ENCODE data around the gene DDX43. TPM values are rescaled to one million over a fixed set of nuclear protein-coding genes. Genes with fewer than 3 reads are reported as not detected.

The DDX43 gene
- total RNA-seq (2021; ENCODE audit: unreplicated experiment) (not detected), Bru-seq, nascent RNA (percentile 7 among the genes with signal in this experiment), BruChase-seq, experiment 1, labeled RNA remaining after a 6-hour chase (percentile 12 among the genes with signal in this experiment), BruChase-seq, experiment 2, labeled RNA remaining after a 2-hour chase (not detected)
- polyA plus RNA-seq (2012), result not detected in 2 replicates
- long read RNA-seq, result 0 reads

- ATAC-seq, result peak; percentile 52
- no peak for DNase-seq (ENCODE audit: low read depth, low spot score)
- Histone ChIP-seq H3K4me1 (ENCODE audit: control insufficient read depth in 1 of 2, insufficient read depth in 2 of 2, low read length in 2 of 2) (peaks cover 12 to 28% of the 10 kb centered on the region in 2 experiments), H3K9ac (ENCODE audit: low read length) (no peak within 1 kb of the TSS), H4K20me1 (ENCODE audit: insufficient read depth) (no peaks in the 10 kb centered on the region), H3K36me3 (ENCODE audit: control insufficient read depth in 1 of 2, insufficient read depth in 2 of 2, low read length in 2 of 2) (no peaks in the 10 kb centered on the region), H3K79me2 (ENCODE audit: insufficient read depth, low read length) (no peaks in the 10 kb centered on the region), H3K4me2 (ENCODE audit: low read length) (no peak within 1 kb of the TSS), H3K27ac (ENCODE audit: low read depth, low read length) (no peak within 1 kb of the TSS), H3K27me3 (ENCODE audit: insufficient read depth, low read length) (no peaks in the 10 kb centered on the region), H3K4me3 (replicated peaks in 1 of 2; ENCODE audit: low read depth in 1 of 2, low read length in 2 of 2) (no peak within 1 kb of the TSS), H2AFZ (ENCODE audit: low read depth, low read length, poor library complexity, severe bottlenecking) (no peak within 1 kb of the TSS), H3K9me3 (ENCODE audit: control insufficient read depth in 1 of 2, insufficient read depth in 1 of 2, low read depth in 1 of 2, low read length in 2 of 2) (no peaks in the 10 kb centered on the region), H3K9me2 (ENCODE audit: insufficient read depth) (no peaks in the 10 kb centered on the region; the same call in 1 of the 2 replicates)
- ChIA-PET CTCF (no interaction called here), POLR2A (no interaction called here), RAD21 (ENCODE audit: low non-redundant PET in 1 of 2, low total read pairs in 2 of 2, uncharacterized antibody in 2 of 2, unreplicated experiment in 2 of 2) (no interaction called here)
- intact Hi-C loops (cut with micrococcal nuclease), result no loop called here
- TF ChIP-seq YY1 (IDR thresholded peaks at IDR 0.05; ENCODE audit: extremely low read depth, insufficient replicate concordance, low read depth, low read length) (no peak), MAX (IDR thresholded peaks at IDR 0.05) (no peak), RAD21 (IDR thresholded peaks at IDR 0.05; ENCODE audit: low read depth) (no peak), EZH2 (IDR thresholded peaks at IDR 0.05) (no peak), POLR2A (IDR thresholded peaks at IDR 0.05; ENCODE audit: borderline replicate concordance, extremely low read depth, insufficient read depth, insufficient read length) (no peak), SP1 (IDR thresholded peaks at IDR 0.05; ENCODE audit: low read depth) (no peak), EZH2phosphoT487 (IDR thresholded peaks at IDR 0.05; ENCODE audit: borderline replicate concordance) (no peak), POLR2AphosphoS5 (IDR thresholded peaks at IDR 0.05; ENCODE audit: low read depth, low read length) (no peak), TCF7L2 (IDR thresholded peaks at IDR 0.05; ENCODE audit: borderline replicate concordance, extremely low read depth, insufficient read depth, insufficient read length) (no peak), SIN3A (IDR thresholded peaks at IDR 0.05; ENCODE audit: low read depth) (no peak), ELF1 (IDR thresholded peaks at IDR 0.05; ENCODE audit: borderline replicate concordance, low read depth) (no peak), CEBPB (IDR thresholded peaks at IDR 0.05; ENCODE audit: low read depth) (no peak)
- TF ChIP-seq, protein P1, sequence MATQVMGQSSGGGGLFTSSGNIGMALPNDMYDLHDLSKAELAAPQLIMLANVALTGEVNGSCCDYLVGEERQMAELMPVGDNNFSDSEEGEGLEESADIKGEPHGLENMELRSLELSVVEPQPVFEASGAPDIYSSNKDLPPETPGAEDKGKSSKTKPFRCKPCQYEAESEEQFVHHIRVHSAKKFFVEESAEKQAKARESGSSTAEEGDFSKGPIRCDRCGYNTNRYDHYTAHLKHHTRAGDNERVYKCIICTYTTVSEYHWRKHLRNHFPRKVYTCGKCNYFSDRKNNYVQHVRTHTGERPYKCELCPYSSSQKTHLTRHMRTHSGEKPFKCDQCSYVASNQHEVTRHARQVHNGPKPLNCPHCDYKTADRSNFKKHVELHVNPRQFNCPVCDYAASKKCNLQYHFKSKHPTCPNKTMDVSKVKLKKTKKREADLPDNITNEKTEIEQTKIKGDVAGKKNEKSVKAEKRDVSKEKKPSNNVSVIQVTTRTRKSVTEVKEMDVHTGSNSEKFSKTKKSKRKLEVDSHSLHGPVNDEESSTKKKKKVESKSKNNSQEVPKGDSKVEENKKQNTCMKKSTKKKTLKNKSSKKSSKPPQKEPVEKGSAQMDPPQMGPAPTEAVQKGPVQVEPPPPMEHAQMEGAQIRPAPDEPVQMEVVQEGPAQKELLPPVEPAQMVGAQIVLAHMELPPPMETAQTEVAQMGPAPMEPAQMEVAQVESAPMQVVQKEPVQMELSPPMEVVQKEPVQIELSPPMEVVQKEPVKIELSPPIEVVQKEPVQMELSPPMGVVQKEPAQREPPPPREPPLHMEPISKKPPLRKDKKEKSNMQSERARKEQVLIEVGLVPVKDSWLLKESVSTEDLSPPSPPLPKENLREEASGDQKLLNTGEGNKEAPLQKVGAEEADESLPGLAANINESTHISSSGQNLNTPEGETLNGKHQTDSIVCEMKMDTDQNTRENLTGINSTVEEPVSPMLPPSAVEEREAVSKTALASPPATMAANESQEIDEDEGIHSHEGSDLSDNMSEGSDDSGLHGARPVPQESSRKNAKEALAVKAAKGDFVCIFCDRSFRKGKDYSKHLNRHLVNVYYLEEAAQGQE (IDR thresholded peaks at IDR 0.05; ENCODE audit: low read depth), result no peak
- no TSS peak for BruUV-seq (replicated peaks)
These were observed at the start of gene DDX43 for GRCh38 chr6:73394577-73395354. TSS of gene DDX43 (plus strand) at chr6:73394828. CDS start at chr6:73394906, 78 bp downstream.
